ENCODE data around the gene MALRD1. TPM values are rescaled to one million over a fixed set of nuclear protein-coding genes. Genes with fewer than 3 reads are reported as not detected.

Gene MALRD1
- total and polyA plus RNA-seq, 2 experiments from 2014 or later: 17.8 to 52.6 TPM

GRCh38 chr10:19031763-19032162 lies 16.8 kb upstream of the MALRD1 start:
- no peak for DNase-seq (ENCODE audit: low spot score)
- Histone ChIP-seq H2AFZ (no peak overlapping the region), H4K20me1 (ENCODE audit: insufficient read depth, poor library complexity, severe bottlenecking) (no peaks in the 10 kb centered on the region), H3K4me2 (no peak overlapping the region), H3K4me1 (ENCODE audit: insufficient read depth) (no peaks in the 10 kb centered on the region), H3K27me3 (no peaks in the 10 kb centered on the region), H3K9me2 (replicated peaks; ENCODE audit: insufficient read depth) (no peaks in the 10 kb centered on the region), H3K36me3 (replicated peaks; ENCODE audit: insufficient read depth, low read depth) (peaks cover 3% of the 10 kb centered on the region), H3K79me2 (no peaks in the 10 kb centered on the region), H3K9me3 (ENCODE audit: low read depth) (no peaks in the 10 kb centered on the region), H3K27ac (no peak overlapping the region), H3K4me3 (no peak overlapping the region)
- WGBS (ENCODE audit: low lambda C conversion rate, missing lambda C conversion rate): 68% methylated on average over 2 of the region's 2 CpGs
- TF ChIP-seq EZH2 (IDR thresholded peaks at IDR 0.05; ENCODE audit: borderline replicate concordance) (no peak), CTCF (IDR thresholded peaks at IDR 0.05; ENCODE audit: poor library complexity) (no peak), EZH2phosphoT487 (IDR thresholded peaks at IDR 0.05; ENCODE audit: low read depth, severe bottlenecking, unreplicated experiment) (no peak)

DNA sequence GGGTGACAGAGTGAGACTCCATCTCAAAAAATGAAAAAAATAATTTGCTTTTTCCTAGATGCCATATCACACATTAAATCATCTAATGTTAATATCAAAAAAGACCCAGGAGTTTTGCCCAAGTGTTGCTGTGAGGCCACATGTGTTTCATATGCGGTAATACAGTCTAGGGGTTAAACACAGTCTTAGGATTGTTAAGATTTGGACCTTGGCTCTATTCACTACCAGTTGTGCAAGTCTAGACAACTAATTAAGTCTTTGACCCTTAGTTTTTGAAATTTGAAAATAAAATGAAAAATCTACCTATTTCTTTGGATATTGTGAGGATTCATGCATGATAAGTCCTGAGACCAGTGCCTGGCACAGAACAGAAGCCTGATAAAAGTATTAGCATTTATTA lies 14.9 kb upstream of the MALRD1 start:
- Histone ChIP-seq H3K79me2 (no peaks in the 10 kb centered on the region), H3K4me1 (ENCODE audit: insufficient read depth) (no peaks in the 10 kb centered on the region), H4K20me1 (ENCODE audit: insufficient read depth, poor library complexity, severe bottlenecking) (no peaks in the 10 kb centered on the region), H3K27me3 (no peaks in the 10 kb centered on the region), H3K9me3 (ENCODE audit: low read depth) (no peaks in the 10 kb centered on the region), H3K9me2 (replicated peaks; ENCODE audit: insufficient read depth) (no peaks in the 10 kb centered on the region), H3K4me2 (no peak overlapping the region), H3K27ac (no peak overlapping the region), H3K36me3 (replicated peaks; ENCODE audit: insufficient read depth, low read depth) (peaks cover 3% of the 10 kb centered on the region), H3K4me3 (no peak overlapping the region), H2AFZ (no peak overlapping the region)
- WGBS (ENCODE audit: low lambda C conversion rate, missing lambda C conversion rate): 89% methylated on average over 1 of the region's 1 CpG
- DNase-seq (ENCODE audit: low spot score): no peak
- no peak for TF ChIP-seq EZH2phosphoT487 (IDR thresholded peaks at IDR 0.05; ENCODE audit: low read depth, severe bottlenecking, unreplicated experiment)
- no peak for TF ChIP-seq CTCF (IDR thresholded peaks at IDR 0.05; ENCODE audit: poor library complexity)
- no peak for TF ChIP-seq EZH2 (IDR thresholded peaks at IDR 0.05; ENCODE audit: borderline replicate concordance)

- H3K9me3 ChIP-seq (ENCODE audit: low read depth): no peaks in the 10 kb centered on the region
- no peak for TF ChIP-seq CTCF (IDR thresholded peaks at IDR 0.05; ENCODE audit: poor library complexity)
- TF ChIP-seq EZH2phosphoT487 (IDR thresholded peaks at IDR 0.05; ENCODE audit: low read depth, severe bottlenecking, unreplicated experiment): no peak
- TF ChIP-seq EZH2 (IDR thresholded peaks at IDR 0.05; ENCODE audit: borderline replicate concordance): no peak
- H3K4me2 ChIP-seq: no peak overlapping the region
- no peaks in the 10 kb centered on the region for H3K36me3 ChIP-seq (replicated peaks; ENCODE audit: insufficient read depth, low read depth)
- no peak overlapping the region for H3K4me3 ChIP-seq
- no peak overlapping the region for H2AFZ ChIP-seq
- no peaks in the 10 kb centered on the region for H4K20me1 ChIP-seq (ENCODE audit: insufficient read depth, poor library complexity, severe bottlenecking)
- H3K27ac ChIP-seq: no peak overlapping the region
- no peaks in the 10 kb centered on the region for H3K27me3 ChIP-seq
- DNase-seq (ENCODE audit: low spot score): no peak
- H3K79me2 ChIP-seq: no peaks in the 10 kb centered on the region
- no peaks in the 10 kb centered on the region for H3K9me2 ChIP-seq (replicated peaks; ENCODE audit: insufficient read depth)
- H3K4me1 ChIP-seq (ENCODE audit: insufficient read depth): no peaks in the 10 kb centered on the region
- WGBS (ENCODE audit: low lambda C conversion rate, missing lambda C conversion rate): 75% methylated on average over 3 of the region's 3 CpGs
Observed at GRCh38 chr10:19041171-19041570, 7.4 kb upstream of the MALRD1 start.

GRCh38 chr10:19043431-19043830 lies 5.2 kb upstream of the MALRD1 start:
- TF ChIP-seq EZH2 (IDR thresholded peaks at IDR 0.05; ENCODE audit: borderline replicate concordance): no peak
- TF ChIP-seq EZH2phosphoT487 (IDR thresholded peaks at IDR 0.05; ENCODE audit: low read depth, severe bottlenecking, unreplicated experiment): no peak
- no peak for TF ChIP-seq CTCF (IDR thresholded peaks at IDR 0.05; ENCODE audit: poor library complexity)
- Histone ChIP-seq H3K36me3 (replicated peaks; ENCODE audit: insufficient read depth, low read depth) (no peaks in the 10 kb centered on the region), H3K4me3 (no peak overlapping the region), H3K27ac (no peak overlapping the region), H3K9me2 (replicated peaks; ENCODE audit: insufficient read depth) (no peaks in the 10 kb centered on the region), H4K20me1 (ENCODE audit: insufficient read depth, poor library complexity, severe bottlenecking) (no peaks in the 10 kb centered on the region), H3K79me2 (no peaks in the 10 kb centered on the region), H3K4me2 (no peak overlapping the region), H3K4me1 (ENCODE audit: insufficient read depth) (no peaks in the 10 kb centered on the region), H2AFZ (no peak overlapping the region), H3K9me3 (ENCODE audit: low read depth) (no peaks in the 10 kb centered on the region), H3K27me3 (no peaks in the 10 kb centered on the region)
- DNase-seq (ENCODE audit: low spot score): no peak
- WGBS (ENCODE audit: low lambda C conversion rate, missing lambda C conversion rate): 76% methylated on average over 3 of the region's 3 CpGs
